Skin of body (tissue), 2 donors: ENCODE data around the gene AGAP2. TPM values are rescaled to one million over a fixed set of nuclear protein-coding genes. Genes with fewer than 3 reads are reported as not detected.
"Not testable (repeated sequence)": the region's sequence is repeated elsewhere in the genome, so short reads cannot be mapped to it uniquely, and the experiment has no call there.

ENCODE experiments used
- DNase-seq: peaks from one replicate; lab custom pipeline; 2025; lab: John Stamatoyannopoulos, UW
- total RNA-seq: library from RNA; depleted of rRNA; stranded (reverse); fragments of >200 nt; gene quantifications from one replicate; pipeline ENCODE4 v1.2.3, GENCODE V29; 2014

The AGAP2 gene
- total RNA-seq, 1 donor from 2014 or later = 1.1 TPM

DNA sequence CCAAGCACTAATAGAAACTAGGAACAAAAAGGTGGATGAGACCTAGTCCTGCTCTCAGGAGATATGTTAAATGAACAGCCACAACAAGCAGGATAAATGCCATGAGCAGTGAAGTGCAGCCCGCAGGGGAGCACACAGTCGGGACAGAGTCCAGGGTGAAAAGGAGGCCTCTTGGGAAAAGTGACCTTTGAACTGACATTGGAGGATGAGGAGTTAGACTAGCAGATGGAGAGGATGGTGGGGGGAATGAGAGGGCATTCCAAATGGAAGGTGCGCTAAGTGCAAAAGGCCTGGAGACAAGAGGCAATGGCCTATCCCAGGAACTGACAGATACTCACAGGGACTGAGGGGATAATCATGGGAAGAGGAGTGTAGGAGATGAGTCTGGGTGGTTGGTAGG lies 40.1 kb downstream of the AGAP2 start:
- DNase-seq = no peak

DNA sequence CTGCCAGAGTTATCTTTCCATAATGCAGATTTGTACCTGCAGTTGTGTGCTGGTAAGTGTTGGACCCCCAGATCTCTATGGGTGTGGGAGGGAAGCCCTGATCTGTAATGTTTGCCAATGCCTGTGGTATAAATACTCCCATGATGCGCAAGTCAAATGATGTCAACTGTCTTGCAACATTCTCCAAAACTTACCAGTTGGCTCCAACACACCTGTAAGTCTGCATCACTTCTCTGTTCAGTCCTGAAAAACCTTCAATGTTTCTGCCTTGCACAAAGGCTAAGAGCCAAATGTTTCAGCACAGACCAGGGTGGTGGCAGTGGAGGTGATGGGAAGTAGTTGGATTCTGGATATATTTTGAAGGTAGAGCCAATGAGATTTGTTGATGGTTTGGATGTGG lies 41.5 kb downstream of the AGAP2 start:
- no peak for DNase-seq

DNA sequence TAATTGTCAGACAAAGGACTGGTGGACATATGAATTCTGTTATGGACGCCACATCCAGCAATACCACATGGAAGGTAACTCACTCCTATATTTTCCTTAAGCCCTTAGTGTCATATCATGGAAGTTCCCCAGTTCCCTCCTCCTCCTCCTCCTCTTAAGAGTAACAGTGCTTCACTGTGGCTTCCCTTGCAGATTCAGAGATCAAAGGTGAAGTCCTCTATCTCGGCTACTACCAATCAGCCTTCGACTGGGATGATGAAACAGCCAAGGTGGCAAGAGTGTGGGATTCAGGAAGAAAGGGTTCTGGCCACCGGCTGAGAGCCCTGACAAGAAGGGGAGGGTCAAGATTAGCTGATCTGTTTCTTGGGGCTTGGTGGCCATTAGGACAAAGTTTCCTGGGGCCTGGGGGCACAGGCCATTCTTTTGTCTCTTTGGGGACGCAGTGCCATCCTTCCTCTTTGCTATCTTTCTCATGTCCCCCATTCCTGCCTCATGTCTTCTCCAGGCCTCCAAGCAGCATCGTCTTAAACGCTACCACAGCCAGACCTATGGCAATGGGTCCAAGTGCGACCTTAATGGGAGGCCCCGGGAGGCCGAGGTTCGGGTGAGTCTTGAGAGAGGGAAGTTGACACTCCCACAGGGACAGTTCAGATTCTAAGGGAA lies 42.6 kb downstream of the AGAP2 start:
- DNase-seq = no peak

DNA sequence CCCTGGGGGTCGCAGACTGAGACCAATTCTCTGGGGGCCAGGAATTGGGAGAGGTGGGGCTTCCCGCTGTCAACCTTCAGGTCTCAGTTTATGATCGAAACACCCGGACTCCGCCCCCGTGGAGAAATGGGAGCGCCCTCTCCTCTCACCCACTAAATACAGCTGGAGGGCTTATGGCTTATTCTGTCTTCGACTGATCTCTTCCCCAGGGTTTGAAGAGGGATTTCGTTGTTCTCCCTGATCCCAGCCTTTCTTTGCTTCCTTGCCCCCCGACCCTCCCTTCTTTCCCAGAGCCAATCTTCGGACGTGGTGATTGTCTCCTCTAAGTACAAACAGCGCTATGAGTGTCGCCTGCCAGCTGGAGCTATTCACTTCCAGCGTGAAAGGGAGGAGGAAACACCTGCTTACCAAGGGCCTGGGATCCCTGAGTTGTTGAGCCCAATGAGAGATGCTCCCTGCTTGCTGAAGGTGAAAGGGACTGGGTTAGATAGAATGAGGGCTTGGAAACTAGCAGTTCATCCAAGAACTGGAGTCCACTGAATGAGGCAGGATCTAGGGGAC lies 44.0 kb downstream of the AGAP2 start:
- DNase-seq = peak; percentile 2

DNA sequence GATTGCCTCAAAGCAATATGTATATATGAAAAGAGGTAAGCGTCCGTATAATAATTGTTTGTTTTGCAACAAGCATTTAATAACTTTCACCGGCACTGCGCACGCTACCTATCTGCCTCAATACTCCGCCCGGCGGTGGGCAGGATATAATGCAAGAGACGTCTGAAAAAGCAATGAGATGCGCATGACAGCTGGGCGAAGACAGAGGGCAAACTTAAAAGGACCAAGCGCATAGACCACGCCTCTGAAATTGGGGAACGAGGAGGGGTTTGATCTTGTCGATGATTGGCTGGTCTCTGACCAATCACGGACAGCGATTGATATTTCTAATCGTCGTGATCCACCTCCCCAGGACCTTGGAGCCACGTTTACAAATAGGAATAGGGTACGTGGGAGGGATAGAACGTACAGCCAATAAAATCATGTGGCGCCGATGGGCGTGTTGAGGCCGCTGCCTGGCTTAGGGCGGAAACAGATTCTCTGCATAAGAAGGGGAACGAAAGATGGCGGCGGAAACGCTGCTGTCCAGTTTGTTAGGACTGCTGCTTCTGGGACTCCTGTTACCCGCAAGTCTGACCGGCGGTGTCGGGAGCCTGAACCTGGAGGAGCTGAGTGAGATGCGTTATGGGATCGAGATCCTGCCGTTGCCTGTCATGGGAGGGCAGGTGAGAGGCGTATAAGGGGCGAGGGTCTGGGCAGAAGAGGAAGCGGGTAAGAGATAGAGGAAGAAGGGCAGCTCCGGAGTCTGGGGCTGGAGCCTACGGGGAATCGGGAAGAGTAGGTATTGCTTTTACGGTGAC lies 44.7 kb downstream of the AGAP2 start, which contains the start of gene OS9:
OS9 (plus strand) TSS at position 474 of the 800 bp plus-strand sequence; CDS start at position 504, 30 bp downstream.
- peak; percentile 100 for DNase-seq

DNA sequence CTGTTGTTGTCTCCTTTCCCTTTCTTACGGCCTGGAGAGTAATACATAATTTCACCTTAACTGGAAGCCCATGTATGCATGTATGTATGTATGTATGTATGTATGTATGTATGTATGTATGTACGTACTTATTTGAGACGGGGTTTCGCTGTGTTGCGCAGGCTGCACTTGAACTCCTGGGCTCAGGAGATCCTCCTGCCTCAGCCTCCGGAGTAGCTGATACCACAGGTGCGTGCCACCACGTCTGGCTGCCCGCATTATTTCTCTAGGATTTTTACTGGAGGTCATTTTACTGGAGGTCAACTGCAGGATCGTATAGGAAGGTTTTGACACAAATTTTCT lies 45.3 kb downstream of the AGAP2 start:
- no peak for DNase-seq

DNA sequence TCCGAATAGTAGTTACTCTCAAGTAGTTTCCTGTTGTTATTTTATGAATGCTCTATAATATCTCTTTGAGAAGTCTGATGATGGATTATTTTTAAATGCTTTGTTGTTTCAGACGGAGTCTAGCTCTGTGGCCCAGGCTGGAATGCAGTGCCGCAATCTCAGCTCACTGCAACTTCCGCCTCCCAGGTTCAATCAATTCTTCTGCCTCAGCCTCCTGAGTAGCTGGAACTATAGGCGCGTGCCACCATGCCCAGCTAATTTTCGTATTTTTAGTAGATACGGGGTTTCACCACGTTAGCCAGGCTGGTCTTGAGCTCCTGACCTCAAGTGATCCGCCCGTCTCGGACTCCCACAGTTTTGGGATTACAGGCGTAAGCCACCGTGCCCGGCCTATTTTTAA lies 46.0 kb downstream of the AGAP2 start:
- DNase-seq = no peak

DNA sequence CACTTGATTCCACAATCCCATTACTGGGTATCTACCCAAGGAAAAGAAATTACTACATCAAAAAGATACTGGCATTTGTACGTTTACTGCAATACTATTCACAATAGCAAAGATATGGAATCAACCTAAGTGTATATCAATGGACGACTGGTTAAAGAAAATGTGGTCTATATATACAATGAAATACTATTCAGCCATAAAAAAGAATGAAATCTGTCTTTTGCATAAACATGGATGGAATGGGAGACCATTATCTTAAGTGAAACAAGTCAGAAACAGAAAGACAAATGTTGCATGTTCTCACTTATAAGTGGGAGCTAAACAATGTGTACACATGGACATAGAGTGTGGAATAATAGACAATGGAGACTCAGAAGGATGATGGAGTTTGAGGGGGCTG lies 49.6 kb downstream of the AGAP2 start:
- no peak for DNase-seq

DNA sequence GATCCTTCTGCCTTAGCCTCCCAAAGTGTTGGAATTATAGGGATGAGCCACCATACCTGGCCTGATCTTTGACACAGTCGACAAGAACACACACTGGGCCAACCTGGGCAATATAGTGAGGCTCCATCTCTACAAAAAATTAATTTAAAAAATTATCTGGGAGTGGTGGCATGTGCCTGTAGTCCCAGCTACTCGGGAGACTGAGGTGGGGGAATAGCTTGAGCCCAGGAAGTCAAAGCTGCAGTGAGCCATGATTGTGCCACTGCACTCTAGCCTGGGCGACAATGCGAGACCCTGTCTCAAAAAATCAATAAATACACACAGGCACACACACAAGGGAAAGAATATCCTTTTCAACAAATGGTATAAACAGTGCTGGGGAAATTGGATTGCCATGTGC lies 50.7 kb downstream of the AGAP2 start:
- DNase-seq = no peak

DNA sequence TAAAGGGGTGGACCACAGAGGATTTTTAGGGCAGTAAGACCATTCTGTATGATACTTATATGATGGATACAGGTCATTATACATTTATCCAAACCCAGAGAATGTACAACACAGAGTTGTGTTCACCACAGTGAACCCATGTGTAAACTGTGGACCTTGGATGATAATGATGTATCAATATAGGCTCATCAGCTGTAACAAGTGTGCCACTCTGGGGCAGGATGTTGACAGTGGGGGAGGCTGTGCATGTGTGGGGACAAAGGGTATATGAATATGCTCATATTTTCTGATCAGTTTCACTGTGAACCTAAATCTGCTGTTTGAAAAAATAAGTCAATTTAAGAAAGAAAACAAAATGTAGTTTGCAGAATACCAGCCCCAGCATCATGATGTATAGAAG lies 58.8 kb downstream of the AGAP2 start:
- no peak for DNase-seq

DNA sequence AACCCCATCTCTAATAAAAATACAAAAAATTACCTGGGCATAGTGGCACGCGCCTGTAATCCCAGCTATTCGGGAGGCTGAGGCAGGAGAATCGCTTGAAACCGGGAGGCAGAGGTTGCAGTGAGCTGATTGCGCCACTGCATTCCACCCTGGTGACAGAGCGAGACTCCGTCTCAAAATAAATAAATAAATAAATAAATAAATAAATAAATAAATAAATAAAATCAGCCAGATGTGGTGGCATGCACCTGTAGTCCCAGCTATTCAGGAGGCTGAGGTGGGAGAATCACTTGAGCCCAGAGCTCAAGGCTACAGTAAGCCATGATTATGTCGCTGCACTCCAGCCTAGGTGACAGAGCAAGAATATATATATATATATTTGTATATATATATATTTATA lies 60.6 kb downstream of the AGAP2 start:
- not testable (repeated sequence) for DNase-seq

DNA sequence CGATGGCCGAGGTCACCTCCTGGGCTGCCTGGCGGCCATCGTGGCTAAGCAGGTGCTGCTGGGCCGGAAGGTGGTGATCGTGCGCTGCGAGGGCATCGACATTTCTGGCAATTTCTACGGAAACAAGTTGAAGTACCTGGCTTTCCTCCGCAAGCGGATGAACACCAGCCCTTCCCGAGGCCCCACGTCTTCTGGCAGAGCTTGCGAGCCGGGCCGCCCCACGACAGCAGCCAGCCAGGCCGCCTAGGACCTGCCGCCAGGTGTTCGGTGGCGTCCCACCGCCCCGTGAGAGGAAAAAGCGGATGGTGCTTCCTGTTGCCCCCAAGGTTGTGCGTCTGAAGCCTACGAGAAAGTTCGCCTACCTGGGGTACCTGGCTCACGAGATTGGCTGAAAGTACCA lies 63.9 kb downstream of the AGAP2 start:
- no peak for DNase-seq

Other genes starting within 250 kb of the AGAP2 start
- gene DDIT3, start 218.2 kb downstream of the AGAP2 start, total RNA-seq = 38.4 TPM
- gene MBD6, start 215.9 kb downstream of the AGAP2 start, total RNA-seq = 13.0 TPM
- 62.0 TPM for gene DCTN2, start 191.6 kb downstream of the AGAP2 start, total RNA-seq
- 0.39 TPM for gene KIF5A, start 188.7 kb downstream of the AGAP2 start, total RNA-seq
- gene PIP4K2C, start 147.6 kb downstream of the AGAP2 start, total RNA-seq = 11.0 TPM
- 16.6 TPM for gene DTX3, start 133.9 kb downstream of the AGAP2 start, total RNA-seq
- gene ARHGEF25, start 127.3 kb downstream of the AGAP2 start, total RNA-seq = 32.5 TPM
- gene B4GALNT1, start 105.5 kb downstream of the AGAP2 start, total RNA-seq = 1.7 TPM
- gene OS9, start 44.6 kb downstream of the AGAP2 start, total RNA-seq = 135 TPM
- 44.0 TPM for gene TSPAN31, start 6.3 kb upstream of the AGAP2 start, total RNA-seq
- 69.6 TPM for gene CDK4, start 13.6 kb upstream of the AGAP2 start, total RNA-seq
- gene MARCHF9, start 16.4 kb upstream of the AGAP2 start, total RNA-seq = 5.9 TPM
- gene CYP27B1, start 28.3 kb upstream of the AGAP2 start, total RNA-seq = 0.79 TPM
- gene METTL1, start 33.4 kb upstream of the AGAP2 start, total RNA-seq = 9.0 TPM
- gene EEF1AKMT3, start 33.9 kb upstream of the AGAP2 start, total RNA-seq = 8.9 TPM
- 12.9 TPM for gene TSFM, start 44.0 kb upstream of the AGAP2 start, total RNA-seq
- gene AVIL, start 80.0 kb upstream of the AGAP2 start, total RNA-seq = 2.8 TPM
- 75.5 TPM for gene CTDSP2, start 108.0 kb upstream of the AGAP2 start, total RNA-seq
- 11.3 TPM for gene ATP23, start 202.8 kb upstream of the AGAP2 start, total RNA-seq